GM12878 (cell line): ENCODE data around the gene CHMP6.

ENCODE experiments used
- BHLHE40 ChIP-seq, 2 experiments: fragments of 450-650 bp in 1 of 2; IDR thresholded peaks; 2 replicates each; pipeline ENCODE4 v1.6.1; 2011 to 2017; ENCODE audit warnings: low read depth in 2 of 2, borderline replicate concordance in 1 of 2, improper control_type of control experiment in 1 of 2, low read length in 1 of 2, mild to moderate bottlenecking in 1 of 2
- RCOR1 ChIP-seq: conservative IDR thresholded peaks from 2 replicates; pipeline ENCODE4 v1.6.1; 2012; ENCODE audit warnings: low read depth, low read length, improper control_type of control experiment
- TCF12 ChIP-seq: IDR thresholded peaks from 2 replicates; pipeline ENCODE4 v1.6.1; 2011; ENCODE audit warnings: low read depth, mild to moderate bottlenecking, low read length
- TF ChIP-seq, protein P1 (sequence below), 3 experiments: IDR thresholded peaks in 2 of 3; conservative IDR thresholded peaks in 1 of 3; 2 replicates each; pipeline ENCODE4 v1.5.1; 2011; ENCODE audit warnings: low read depth in 3 of 3, low read length in 3 of 3, mild to moderate bottlenecking in 3 of 3, control low read depth in 2 of 3, moderate library complexity in 2 of 3, inconsistent platforms in 1 of 3, mixed read lengths in 1 of 3; ENCODE audit not compliant: control insufficient read depth in 2 of 3, insufficient read depth in 1 of 3; ENCODE audit errors: extremely low read depth in 1 of 3
- TF ChIP-seq, protein P2 (sequence below): IDR thresholded peaks from 2 replicates; pipeline ENCODE4 v1.6.1; 2011; ENCODE audit warnings: low read depth, low read length, improper control_type of control experiment, borderline replicate concordance

DNA sequence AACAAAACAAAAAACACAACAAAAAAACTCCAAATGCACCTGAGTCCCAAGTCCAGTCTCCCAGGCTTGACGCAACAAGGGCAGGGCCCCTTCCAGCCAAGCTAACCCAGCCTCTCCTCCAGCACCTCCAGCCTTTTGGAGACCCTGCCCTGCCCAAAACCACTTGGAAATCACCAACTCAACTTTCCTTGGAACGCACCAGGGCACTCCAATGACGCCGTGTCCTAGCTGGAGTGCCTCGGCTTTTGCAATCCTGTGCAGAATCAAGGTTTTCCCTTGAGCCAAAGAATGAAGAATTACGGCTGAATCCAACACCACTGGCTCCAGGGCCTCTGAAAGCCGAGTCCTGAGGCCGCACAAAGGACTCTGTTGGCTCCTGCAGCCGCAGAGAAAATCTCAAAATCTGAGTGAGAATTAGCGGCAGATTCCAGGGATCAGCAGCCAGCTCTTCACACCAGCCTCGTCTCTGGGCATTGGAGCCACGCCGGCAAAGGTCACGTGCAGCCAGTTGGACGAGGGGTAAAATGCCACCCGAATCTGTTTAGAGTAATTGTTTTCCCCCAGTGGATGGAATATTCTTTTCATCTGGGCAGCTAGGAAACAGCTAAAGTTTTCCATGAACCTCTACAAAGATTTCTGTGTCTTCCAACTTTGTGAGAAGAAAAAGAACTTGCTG, 33.6 kb downstream of the CHMP6 start:
- no peak for TF ChIP-seq TCF12
- TF ChIP-seq, protein P1, sequence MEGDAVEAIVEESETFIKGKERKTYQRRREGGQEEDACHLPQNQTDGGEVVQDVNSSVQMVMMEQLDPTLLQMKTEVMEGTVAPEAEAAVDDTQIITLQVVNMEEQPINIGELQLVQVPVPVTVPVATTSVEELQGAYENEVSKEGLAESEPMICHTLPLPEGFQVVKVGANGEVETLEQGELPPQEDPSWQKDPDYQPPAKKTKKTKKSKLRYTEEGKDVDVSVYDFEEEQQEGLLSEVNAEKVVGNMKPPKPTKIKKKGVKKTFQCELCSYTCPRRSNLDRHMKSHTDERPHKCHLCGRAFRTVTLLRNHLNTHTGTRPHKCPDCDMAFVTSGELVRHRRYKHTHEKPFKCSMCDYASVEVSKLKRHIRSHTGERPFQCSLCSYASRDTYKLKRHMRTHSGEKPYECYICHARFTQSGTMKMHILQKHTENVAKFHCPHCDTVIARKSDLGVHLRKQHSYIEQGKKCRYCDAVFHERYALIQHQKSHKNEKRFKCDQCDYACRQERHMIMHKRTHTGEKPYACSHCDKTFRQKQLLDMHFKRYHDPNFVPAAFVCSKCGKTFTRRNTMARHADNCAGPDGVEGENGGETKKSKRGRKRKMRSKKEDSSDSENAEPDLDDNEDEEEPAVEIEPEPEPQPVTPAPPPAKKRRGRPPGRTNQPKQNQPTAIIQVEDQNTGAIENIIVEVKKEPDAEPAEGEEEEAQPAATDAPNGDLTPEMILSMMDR (IDR thresholded peaks at IDR 0.05 in 2 of 3, conservative IDR thresholded peaks at IDR 0.05 in 1 of 3; ENCODE audit: control insufficient read depth in 2 of 3, extremely low read depth in 1 of 3, insufficient read depth in 1 of 3, low read depth in 3 of 3, low read length in 3 of 3) = no peak
- TF ChIP-seq, protein P2, sequence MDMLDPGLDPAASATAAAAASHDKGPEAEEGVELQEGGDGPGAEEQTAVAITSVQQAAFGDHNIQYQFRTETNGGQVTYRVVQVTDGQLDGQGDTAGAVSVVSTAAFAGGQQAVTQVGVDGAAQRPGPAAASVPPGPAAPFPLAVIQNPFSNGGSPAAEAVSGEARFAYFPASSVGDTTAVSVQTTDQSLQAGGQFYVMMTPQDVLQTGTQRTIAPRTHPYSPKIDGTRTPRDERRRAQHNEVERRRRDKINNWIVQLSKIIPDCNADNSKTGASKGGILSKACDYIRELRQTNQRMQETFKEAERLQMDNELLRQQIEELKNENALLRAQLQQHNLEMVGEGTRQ = no peak
- no peak for TF ChIP-seq RCOR1
- TF ChIP-seq BHLHE40 (IDR thresholded peaks at IDR 0.05; ENCODE audit: borderline replicate concordance in 1 of 2, low read depth in 2 of 2, low read length in 1 of 2) = no peak
